ENCODE data around the gene RALGPS1.

The RALGPS1 gene

GRCh38 chr9:127233989-127234388, 319.4 kb downstream of the RALGPS1 start:
- no peak for DNase-seq (ENCODE audit: low read depth in 2 of 3, low spot score in 1 of 3)

- DNase-seq (ENCODE audit: low read depth in 2 of 3, low spot score in 1 of 3), result no peak
Observed at GRCh38 chr9:127237801-127238200, 323.2 kb downstream of the RALGPS1 start.

DNA sequence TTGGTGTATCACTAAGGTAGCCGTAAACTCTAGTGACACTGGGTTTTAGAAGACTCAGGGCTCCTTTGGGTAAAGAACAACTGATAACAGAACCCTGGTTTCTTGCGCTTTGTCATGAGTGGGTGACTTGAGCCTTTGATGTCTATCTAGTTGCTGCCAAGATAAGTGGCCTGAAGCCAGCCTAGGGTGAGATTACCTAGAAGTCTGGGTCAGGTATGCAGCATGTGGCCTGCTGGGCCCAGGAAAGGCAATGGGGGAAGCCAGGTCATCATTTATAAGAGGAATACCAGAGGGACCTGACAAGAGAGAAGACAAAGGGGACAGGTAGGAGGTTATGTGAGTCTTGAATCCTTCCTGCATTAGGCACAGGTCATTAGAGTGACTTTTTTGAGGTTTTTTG, 326.8 kb downstream of the RALGPS1 start:
- DNase-seq (ENCODE audit: low read depth in 2 of 3, low spot score in 1 of 3), result no peak

DNA sequence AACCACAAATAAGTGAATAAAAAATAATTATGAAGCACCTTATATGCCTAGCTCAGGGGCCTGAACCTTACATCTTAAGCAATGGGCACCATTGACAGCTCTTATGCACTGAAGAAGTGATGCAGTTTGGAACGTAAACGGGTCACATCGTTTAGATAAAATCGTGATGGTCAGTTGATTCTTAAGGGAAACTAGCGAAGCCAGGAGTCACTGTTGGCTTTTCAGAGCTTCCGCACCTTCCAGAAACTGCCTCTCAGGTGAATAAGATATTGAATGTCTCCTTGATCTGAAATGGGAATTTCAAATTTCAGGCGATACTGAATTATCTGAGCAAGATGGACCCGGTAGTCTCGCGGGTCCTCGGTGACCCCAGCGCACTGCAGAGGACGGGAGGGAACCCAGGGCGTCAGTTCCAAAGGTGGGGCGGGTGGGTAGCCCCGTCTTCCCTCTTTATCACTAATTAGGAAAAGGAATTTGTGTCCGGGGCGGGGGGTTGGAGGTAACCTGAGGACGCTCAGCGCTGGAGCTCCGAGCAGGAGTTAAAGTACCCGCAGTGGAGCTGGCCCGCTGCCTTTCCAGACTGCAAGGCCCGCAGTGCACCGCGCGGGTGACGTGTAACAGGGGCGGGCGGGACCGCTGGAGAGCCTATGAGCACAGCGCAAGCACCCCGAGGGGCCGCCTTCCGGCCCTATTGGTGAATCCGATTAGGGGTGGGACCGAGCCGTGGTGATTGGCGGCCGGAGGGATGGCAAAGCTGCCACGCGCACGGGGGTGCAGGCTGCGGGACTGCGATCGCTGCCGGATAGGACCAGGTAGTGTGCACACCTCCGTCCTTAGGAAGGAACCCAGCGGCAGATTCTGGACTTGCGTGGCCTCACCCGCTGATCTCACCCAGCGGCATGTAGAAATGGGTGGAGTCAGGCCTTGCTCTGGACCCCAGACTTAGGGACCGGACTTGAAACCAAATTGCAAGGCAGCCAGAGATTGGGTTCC, 330.3 kb downstream of the RALGPS1 start:
- DNase-seq (ENCODE audit: low read depth in 2 of 3, low spot score in 1 of 3), result peak; percentile 90 to 95 (median 91)

GRCh38 chr9:127245637-127246164, 331.1 kb downstream of the RALGPS1 start:
- no peak for DNase-seq (ENCODE audit: low read depth in 2 of 3, low spot score in 1 of 3)

DNA sequence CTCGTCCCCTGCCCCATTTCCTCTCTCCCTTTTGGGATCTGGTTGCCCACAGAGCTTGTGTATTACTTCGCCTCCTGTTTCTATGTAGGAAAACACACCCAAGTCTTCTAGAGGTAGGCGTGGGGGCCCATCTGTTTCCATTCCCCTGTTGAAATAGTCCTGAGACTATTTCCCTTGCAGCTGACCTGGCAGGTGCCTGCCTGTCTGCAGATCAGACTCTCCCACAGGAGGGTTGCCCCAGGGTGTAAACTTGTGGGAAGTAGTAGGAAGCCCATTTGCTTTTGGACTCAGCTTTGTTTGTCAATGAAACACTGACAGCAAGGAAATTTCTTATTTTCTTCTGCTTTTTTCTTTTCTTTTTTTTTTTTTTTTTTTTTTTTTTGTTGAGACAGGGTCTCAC, 333.7 kb downstream of the RALGPS1 start:
- DNase-seq (ENCODE audit: low read depth in 2 of 3, low spot score in 1 of 3), result no peak

GRCh38 chr9:127249877-127250276, 335.3 kb downstream of the RALGPS1 start:
- DNase-seq (ENCODE audit: low read depth in 2 of 3, low spot score in 1 of 3), result no peak

DNA sequence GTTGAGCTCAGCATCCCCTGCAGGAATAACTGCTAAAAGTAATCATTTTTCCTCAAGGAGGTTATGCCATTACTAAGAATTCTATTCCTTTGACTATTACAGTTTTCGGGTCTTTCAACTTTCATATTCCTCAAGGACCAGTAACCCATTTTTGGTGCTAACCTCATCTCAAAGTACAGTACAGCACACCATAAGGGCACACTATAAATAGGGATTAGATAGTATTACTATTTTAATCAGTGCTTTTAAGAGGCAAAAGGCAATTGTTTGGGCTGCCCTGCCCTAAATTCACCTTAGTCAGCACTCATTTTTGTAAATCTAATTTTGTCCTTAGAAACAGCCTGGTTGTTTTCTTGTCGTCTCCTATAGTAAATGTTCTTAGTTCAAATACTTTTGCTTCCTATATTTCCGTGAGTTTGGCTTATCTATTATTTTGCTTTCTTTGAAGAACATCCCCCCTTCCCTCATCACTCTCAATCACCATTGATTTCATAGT, 336.4 kb downstream of the RALGPS1 start:
- no peak for DNase-seq (ENCODE audit: low read depth in 2 of 3, low spot score in 1 of 3)

GRCh38 chr9:127252410-127253318, 338.1 kb downstream of the RALGPS1 start:
- no peak for DNase-seq (ENCODE audit: low read depth in 2 of 3, low spot score in 1 of 3)

DNA sequence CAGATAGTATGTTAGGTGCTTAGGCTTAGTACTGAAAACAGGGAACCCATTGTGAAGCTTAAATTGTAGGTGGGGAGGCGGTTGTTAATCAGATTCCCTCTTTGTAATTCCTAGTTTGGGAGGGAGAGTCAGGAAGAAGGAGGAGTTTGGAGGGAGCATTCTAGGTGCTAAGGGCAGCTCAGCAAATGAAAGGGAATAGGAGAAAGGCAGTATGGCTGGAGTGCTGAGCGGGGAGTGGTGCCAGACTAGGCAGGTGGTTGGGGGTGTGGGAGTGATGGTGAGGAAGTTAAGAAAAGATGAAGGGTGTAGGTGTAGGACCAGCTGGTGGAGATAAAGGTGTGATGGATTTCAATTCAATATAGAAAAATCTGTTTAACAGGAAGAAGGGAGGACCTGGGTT, 338.9 kb downstream of the RALGPS1 start:
- DNase-seq (ENCODE audit: low read depth in 2 of 3, low spot score in 1 of 3), result no peak

DNA sequence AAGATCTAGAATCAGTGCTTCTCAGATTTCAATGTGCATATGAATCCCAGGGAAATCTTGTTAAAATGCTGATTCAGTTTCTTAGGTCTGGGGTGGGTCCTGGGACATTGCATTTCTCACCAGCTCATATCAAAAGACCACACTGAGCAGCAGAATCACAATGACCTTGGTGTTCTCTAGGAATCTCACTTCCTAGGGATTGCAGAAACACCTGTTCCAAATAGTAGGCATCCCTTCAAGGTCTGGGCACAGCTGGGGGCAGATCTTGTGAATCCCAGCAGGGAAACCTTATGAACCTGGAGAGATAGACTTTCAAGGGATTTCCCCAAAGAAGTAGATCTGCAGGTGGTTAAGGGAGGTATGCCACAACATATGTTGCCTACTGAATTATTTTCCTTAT, 341.1 kb downstream of the RALGPS1 start:
- no peak for DNase-seq (ENCODE audit: low read depth in 2 of 3, low spot score in 1 of 3)

GRCh38 chr9:127256324-127256723, 341.7 kb downstream of the RALGPS1 start:
- DNase-seq (ENCODE audit: low read depth in 2 of 3, low spot score in 1 of 3), result no peak

DNA sequence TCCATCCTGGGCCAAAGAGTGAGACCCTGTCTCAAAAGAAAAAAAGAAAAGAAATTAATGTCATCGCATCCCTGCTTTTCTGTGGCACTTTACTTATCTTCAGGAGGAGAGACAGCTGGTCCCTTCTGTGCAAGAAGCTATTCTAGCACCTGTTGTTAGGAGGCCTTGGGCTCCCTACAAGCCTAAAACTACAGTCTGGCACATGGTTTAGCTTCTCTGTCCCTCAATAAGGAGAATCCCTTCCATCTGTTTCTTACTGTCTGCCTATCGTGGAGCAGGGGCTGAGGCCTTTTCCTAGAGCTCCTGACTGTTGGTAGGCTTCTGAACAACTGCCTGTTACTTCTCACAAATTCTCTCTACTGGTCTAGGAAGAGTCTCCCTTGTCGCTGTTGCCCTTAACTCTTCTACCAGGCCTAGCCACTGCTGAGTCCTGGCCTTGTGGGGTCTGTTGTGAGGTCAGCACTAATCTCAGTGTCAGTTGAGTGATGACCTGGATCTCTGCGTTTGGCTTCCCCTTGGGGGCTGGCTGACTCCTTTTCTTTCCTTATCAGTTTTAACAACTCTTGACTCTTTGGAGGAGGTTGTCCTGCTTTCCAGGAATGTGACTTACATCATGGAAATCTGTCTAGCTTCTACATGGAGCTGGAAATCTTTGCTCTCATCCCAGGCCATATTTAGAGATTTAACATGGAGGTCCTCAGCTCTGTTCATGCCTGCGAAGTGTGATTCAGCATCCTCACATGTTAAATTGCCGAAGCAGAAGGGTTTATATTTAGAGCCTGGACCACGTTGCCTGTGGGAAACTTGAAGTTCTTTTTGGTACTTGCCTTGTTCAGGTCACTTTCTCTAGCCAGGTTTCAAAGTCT, 344.3 kb downstream of the RALGPS1 start:
- DNase-seq (ENCODE audit: low read depth in 2 of 3, low spot score in 1 of 3), result no peak

GRCh38 chr9:127262602-127263001, 348.0 kb downstream of the RALGPS1 start:
- DNase-seq (ENCODE audit: low read depth in 2 of 3, low spot score in 1 of 3), result no peak

GRCh38 chr9:127263237-127263636, 348.7 kb downstream of the RALGPS1 start:
- no peak for DNase-seq (ENCODE audit: low read depth in 2 of 3, low spot score in 1 of 3)

DNA sequence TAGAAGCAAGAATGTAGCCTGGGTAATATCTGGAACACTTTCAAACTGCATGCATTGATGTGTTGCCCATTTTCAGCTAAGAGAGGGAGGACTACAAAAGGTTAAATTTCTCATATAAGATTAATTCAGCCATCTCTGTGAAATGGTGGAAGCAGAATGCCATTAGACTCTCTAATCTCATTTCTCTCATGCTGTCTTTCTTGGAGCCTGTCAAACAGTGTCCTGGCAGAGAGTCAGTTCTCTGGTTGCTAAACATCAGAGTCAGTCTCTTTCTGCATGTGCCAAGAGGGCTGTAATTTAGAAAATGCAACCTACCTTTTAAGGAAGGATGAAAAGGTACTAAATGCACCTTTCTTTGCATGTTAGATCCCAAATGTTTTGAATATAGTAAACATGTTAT, 349.1 kb downstream of the RALGPS1 start:
- DNase-seq (ENCODE audit: low read depth in 2 of 3, low spot score in 1 of 3), result no peak

DNA sequence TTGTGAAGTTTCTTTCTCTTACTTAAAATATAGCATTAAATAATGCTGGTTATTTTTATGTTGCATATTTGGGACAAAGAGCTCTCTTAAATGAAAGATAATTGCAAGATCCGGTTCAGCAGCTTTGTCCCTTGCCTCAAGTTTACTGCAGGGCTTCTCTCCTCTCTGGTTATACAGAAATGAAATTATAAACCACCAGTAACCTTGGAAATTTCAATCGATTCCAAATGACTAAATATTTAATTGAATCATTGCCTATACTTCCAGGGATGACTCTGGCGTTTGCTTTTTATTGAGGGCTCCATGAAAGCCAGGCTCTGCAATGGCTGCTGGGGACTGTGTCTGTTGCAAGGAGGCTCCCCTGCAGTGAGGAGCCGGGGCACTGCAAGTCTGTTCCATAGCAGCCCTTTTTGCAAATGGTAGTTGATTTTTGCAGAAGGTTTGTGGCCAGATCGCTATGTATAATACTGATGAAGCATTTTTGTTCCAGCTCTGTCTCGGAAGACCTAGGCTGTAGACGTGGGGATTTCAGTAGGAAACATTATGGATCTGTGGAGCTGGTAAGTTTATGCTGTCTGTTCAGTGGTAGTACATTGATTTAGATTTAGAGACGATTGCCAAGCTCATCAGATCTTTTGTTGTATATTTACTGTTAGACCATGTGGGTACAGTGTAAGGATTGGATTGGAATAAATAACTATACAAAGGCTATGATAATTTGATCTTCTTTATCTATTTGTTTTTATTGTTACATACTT, 350.1 kb downstream of the RALGPS1 start, which contains the start of gene GARNL3:
GARNL3 (plus strand) TSS at position 313 of the 758 bp plus-strand sequence; CDS start at position 417, 104 bp downstream.
- DNase-seq (ENCODE audit: low read depth in 2 of 3, low spot score in 1 of 3), result no peak

DNA sequence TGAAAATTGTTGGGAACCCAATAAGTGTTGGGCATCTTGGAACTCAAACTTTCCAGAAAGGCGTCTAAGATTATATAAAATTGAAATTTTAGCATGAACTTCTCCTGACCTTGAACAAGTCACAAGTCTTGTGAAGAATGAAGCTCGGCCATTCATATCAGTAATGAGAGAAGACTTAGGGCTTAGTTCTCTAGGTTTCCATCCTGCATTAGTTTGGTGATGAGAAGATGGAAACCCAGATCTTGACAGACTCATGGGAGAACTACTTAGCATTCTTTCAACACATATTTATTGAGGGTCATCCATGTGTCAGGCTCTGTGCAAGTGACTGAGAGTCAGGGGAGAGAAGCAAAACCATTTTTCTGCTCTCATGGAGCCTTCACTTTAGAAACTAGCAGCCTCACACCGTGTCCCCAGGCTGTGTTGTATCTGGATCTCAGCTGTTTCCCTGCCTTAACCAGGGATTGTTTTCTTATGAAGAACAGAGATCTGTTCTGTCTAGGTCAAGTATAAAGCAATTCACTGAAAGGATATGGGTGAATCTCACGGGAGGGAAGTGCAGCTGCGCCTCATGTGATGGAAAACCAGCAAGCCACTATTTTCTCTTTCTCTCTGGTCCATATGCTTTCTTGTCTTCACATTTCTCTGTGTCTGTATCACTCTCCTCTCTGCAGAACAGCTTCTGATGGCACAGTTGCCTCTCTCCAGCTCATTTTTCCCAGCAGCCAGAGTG, 353.4 kb downstream of the RALGPS1 start:
- no peak for DNase-seq (ENCODE audit: low read depth in 2 of 3, low spot score in 1 of 3)

- DNase-seq (ENCODE audit: low read depth in 2 of 3, low spot score in 1 of 3), result no peak
Observed at GRCh38 chr9:127269449-127269848, 354.9 kb downstream of the RALGPS1 start.

All from stimulated activated CD4-positive, alpha-beta T cell treated with anti-CD3 and anti-CD28 coated beads, Interleukin-12 subunit alpha, Interleukin-12 subunit beta, amount 100 ng/mL, for 48 hours (primary cell).